Measurements from ENCODE around the gene TTLL6.

DNA sequence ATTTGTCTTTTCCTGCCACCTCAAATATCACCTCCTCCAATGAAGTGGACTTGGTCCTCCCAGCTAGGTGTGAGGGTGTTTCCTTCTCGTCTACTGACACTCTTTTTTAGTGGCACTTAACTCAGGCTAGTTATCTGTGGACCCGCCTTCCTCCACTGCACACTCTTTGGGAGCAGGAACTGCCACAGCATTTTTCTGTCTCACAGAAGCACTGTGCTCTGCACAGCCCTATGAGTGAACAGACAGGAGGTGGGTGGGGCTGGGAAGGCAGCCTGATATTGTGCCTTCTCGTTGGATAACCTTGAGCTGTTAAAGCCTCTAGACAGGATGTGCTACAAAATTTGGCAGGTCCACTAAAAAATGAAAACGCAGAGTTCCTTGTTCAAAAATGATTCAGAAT, 56.6 kb downstream of the TTLL6 start:
- TF ChIP-seq, protein P1, sequence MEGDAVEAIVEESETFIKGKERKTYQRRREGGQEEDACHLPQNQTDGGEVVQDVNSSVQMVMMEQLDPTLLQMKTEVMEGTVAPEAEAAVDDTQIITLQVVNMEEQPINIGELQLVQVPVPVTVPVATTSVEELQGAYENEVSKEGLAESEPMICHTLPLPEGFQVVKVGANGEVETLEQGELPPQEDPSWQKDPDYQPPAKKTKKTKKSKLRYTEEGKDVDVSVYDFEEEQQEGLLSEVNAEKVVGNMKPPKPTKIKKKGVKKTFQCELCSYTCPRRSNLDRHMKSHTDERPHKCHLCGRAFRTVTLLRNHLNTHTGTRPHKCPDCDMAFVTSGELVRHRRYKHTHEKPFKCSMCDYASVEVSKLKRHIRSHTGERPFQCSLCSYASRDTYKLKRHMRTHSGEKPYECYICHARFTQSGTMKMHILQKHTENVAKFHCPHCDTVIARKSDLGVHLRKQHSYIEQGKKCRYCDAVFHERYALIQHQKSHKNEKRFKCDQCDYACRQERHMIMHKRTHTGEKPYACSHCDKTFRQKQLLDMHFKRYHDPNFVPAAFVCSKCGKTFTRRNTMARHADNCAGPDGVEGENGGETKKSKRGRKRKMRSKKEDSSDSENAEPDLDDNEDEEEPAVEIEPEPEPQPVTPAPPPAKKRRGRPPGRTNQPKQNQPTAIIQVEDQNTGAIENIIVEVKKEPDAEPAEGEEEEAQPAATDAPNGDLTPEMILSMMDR (IDR thresholded peaks at IDR 0.05) = no peak
- TF ChIP-seq POLR2A (IDR thresholded peaks at IDR 0.05) = no peak
